Measurements from ENCODE around the gene SSBP3. TPM values are rescaled to one million over a fixed set of nuclear protein-coding genes. Genes with fewer than 3 reads are reported as not detected.

The SSBP3 gene
- total RNA-seq, 1 experiment from 2014 or later: 42.1 TPM

DNA sequence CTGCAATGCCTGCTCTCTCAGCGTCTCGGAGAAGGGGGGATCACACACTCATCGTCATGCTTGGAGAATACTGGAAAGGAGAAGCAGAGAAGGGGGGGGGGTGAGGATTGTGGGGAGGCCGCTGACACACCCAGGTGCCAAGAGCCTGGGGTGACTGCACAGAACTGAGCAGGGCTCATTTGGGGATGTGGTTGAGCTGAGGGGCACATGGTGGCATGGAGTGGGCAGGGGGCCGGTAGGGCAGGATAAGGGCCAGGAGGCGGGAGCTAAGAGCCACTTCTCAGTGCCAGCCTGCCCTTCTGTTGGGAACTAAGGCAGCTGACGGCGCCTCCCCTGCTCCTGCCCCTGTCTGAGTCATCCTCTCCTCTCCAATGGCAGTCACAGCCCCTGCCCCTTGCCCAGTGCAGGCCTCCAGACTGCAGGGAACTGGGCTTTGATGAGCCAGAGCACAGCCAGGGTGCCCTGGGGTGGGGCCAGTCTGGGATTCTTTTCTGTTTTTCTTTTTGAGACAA lies 179.0 kb downstream of the SSBP3 start:
- no peak for DNase-seq
- H3K4me3 Mint-ChIP-seq (ENCODE audit: unreplicated experiment): no peak overlapping the region
- Histone ChIP-seq H3K4me3 (ENCODE audit: low read depth, low read length) (no peak overlapping the region), H3K9me3 (no peaks in the 10 kb centered on the region), H3K27me3 (replicated peaks; ENCODE audit: control insufficient read depth, insufficient read depth, low read length) (no peaks in the 10 kb centered on the region), H3K4me1 (peaks cover 13% of the 10 kb centered on the region), H3K36me3 (ENCODE audit: control insufficient read depth, insufficient read depth, low read length) (no peaks in the 10 kb centered on the region)
- no peaks in the 10 kb centered on the region for H3K9me3 Mint-ChIP-seq (ENCODE audit: unreplicated experiment)
- POLR2A ChIA-PET: no interaction called here
- intact Hi-C loops (cut with micrococcal nuclease; ENCODE audit: unreplicated experiment): no loop called here
- H3K36me3 Mint-ChIP-seq (ENCODE audit: insufficient read depth, unreplicated experiment): peaks cover 26% of the 10 kb centered on the region
- CTCF ChIA-PET: no interaction called here
- no TSS peak for BruUV-seq (replicated peaks)
- no peaks in the 10 kb centered on the region for H3K27me3 Mint-ChIP-seq (ENCODE audit: insufficient read depth, unreplicated experiment)
- no peak overlapping the region for H3K27ac Mint-ChIP-seq (ENCODE audit: unreplicated experiment)
- H3K4me1 Mint-ChIP-seq (ENCODE audit: low read depth, unreplicated experiment): peaks cover 9% of the 10 kb centered on the region
- no peak for TF ChIP-seq CTCF (IDR thresholded peaks at IDR 0.05; ENCODE audit: insufficient read depth in 1 of 2, low read depth in 1 of 2, low read length in 1 of 2, severe bottlenecking in 1 of 2, unreplicated experiment in 1 of 2)

- BruUV-seq (replicated peaks): no TSS peak
- intact Hi-C loops (cut with micrococcal nuclease; ENCODE audit: unreplicated experiment): no loop called here
These were observed 180.1 kb downstream of the SSBP3 start for GRCh38 chr1:54225986-54226559.

DNA sequence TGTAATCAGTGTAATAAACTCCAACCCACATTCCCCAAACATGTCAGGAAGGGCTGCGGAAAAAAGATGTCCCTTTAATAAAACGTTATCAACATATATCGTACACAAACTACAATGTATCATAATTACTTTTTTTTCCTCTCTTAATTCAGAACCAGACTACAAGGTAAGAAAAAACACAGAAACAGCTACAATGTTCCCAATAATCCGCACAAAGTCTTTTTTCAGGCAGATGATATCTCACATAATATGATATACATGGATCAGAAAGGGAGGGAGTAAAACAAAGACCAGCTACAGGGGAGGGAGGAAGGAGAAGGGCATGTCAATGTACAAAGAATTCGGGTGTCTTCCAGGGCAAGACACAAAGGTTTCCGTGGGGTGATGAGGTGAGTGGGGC lies 180.8 kb downstream of the SSBP3 start:
- H3K9me3 ChIP-seq: no peaks in the 10 kb centered on the region
- no peak for TF ChIP-seq CTCF (IDR thresholded peaks at IDR 0.05; ENCODE audit: insufficient read depth in 1 of 2, low read depth in 1 of 2, low read length in 1 of 2, severe bottlenecking in 1 of 2, unreplicated experiment in 1 of 2)
- intact Hi-C loops (cut with micrococcal nuclease; ENCODE audit: unreplicated experiment): no loop called here
- BruUV-seq (replicated peaks): no TSS peak
- H3K36me3 ChIP-seq (ENCODE audit: control insufficient read depth, insufficient read depth, low read length): no peaks in the 10 kb centered on the region
- no peak for DNase-seq
- no peak overlapping the region for H3K27ac Mint-ChIP-seq (ENCODE audit: unreplicated experiment)
- H3K27me3 ChIP-seq (replicated peaks; ENCODE audit: control insufficient read depth, insufficient read depth, low read length): no peaks in the 10 kb centered on the region
- ChIA-PET POLR2A (no interaction called here), CTCF (no interaction called here)
- H3K4me3 ChIP-seq (ENCODE audit: low read depth, low read length): no peak overlapping the region
- no peaks in the 10 kb centered on the region for H3K27me3 Mint-ChIP-seq (ENCODE audit: insufficient read depth, unreplicated experiment)
- H3K4me1 ChIP-seq: peaks cover 13% of the 10 kb centered on the region
- no peak overlapping the region for H3K4me3 Mint-ChIP-seq (ENCODE audit: unreplicated experiment)
- peaks cover 9% of the 10 kb centered on the region for H3K4me1 Mint-ChIP-seq (ENCODE audit: low read depth, unreplicated experiment)
- H3K36me3 Mint-ChIP-seq (ENCODE audit: insufficient read depth, unreplicated experiment): peaks cover 36% of the 10 kb centered on the region
- no peaks in the 10 kb centered on the region for H3K9me3 Mint-ChIP-seq (ENCODE audit: unreplicated experiment)

More at GRCh38 chr1:54225986-54226559, 180.1 kb downstream of the SSBP3 start:
- Histone ChIP-seq H3K4me1 (peaks cover 13% of the 10 kb centered on the region), H3K27me3 (replicated peaks; ENCODE audit: control insufficient read depth, insufficient read depth, low read length) (no peaks in the 10 kb centered on the region), H3K4me3 (ENCODE audit: low read depth, low read length) (no peak overlapping the region), H3K9me3 (no peaks in the 10 kb centered on the region), H3K36me3 (ENCODE audit: control insufficient read depth, insufficient read depth, low read length) (no peaks in the 10 kb centered on the region)
- ChIA-PET CTCF (no interaction called here), POLR2A (no interaction called here)
- no peaks in the 10 kb centered on the region for H3K27me3 Mint-ChIP-seq (ENCODE audit: insufficient read depth, unreplicated experiment)
- H3K4me1 Mint-ChIP-seq (ENCODE audit: low read depth, unreplicated experiment): peaks cover 9% of the 10 kb centered on the region
- TF ChIP-seq CTCF (IDR thresholded peaks at IDR 0.05; ENCODE audit: insufficient read depth in 1 of 2, low read depth in 1 of 2, low read length in 1 of 2, severe bottlenecking in 1 of 2, unreplicated experiment in 1 of 2): no peak
- H3K36me3 Mint-ChIP-seq (ENCODE audit: insufficient read depth, unreplicated experiment): peaks cover 34% of the 10 kb centered on the region
- no peak for DNase-seq
- H3K9me3 Mint-ChIP-seq (ENCODE audit: unreplicated experiment): no peaks in the 10 kb centered on the region
- H3K27ac Mint-ChIP-seq (ENCODE audit: unreplicated experiment): no peak overlapping the region
- H3K4me3 Mint-ChIP-seq (ENCODE audit: unreplicated experiment): no peak overlapping the region
